ENCODE data around the gene SPAG8.

GRCh38 chr9:35858458-35858857, 46.4 kb upstream of the SPAG8 start:
- TF ChIP-seq CTCF (IDR thresholded peaks at IDR 0.05) (no peak), TCF7L2 (IDR thresholded peaks at IDR 0.05; ENCODE audit: low read depth, low read length) (no peak), POLR2AphosphoS5 (IDR thresholded peaks at IDR 0.05; ENCODE audit: low read depth, low read length) (no peak), REST (IDR thresholded peaks at IDR 0.05; ENCODE audit: insufficient read depth in 1 of 2, low read depth in 2 of 2, low read length in 1 of 2) (no peak), SIN3A (IDR thresholded peaks at IDR 0.05; ENCODE audit: borderline replicate concordance, insufficient read depth, low read depth, low read length) (no peak)

All from Panc1 (cell line).